ENCODE results near the gene HOMEZ. TPM values are rescaled to one million over a fixed set of nuclear protein-coding genes. Genes with fewer than 3 reads are reported as not detected.
"Not testable (repeated sequence)": the region's sequence is repeated elsewhere in the genome, so short reads cannot be mapped to it uniquely, and the experiment has no call there.

Gene HOMEZ
- total and polyA plus RNA-seq, 3 donors from 2014 or later = 31.7 to 71.6 (median 37.7) TPM

- 68 to 72% methylated on average over 4 of the region's 4 CpGs for WGBS, 2 donors
Measured at GRCh38 chr14:23227566-23227965, 58.4 kb downstream of the HOMEZ start.

GRCh38 chr14:23224958-23225357 lies 61.0 kb downstream of the HOMEZ start:
- H3K4me1 ChIP-seq; H3K4me3 ChIP-seq; DNase-seq; H3K27ac ChIP-seq; H3K27me3 ChIP-seq; intact Hi-C loops (cut with DNase I; ENCODE audit: low total_unique reads); H3K36me3 ChIP-seq (ENCODE audit: low read depth, missing control alignments); H3K9me3 ChIP-seq: not testable (repeated sequence)
- WGBS, 2 donors = 89 to 100% methylated on average over 1 of the region's 1 CpG

More at GRCh38 chr14:23227566-23227965, 58.4 kb downstream of the HOMEZ start:
- DNase-seq = no peak
- Histone ChIP-seq H3K4me1 (no peaks in the 10 kb centered on the region), H3K27me3 (no peaks in the 10 kb centered on the region), H3K36me3 (ENCODE audit: low read depth, missing control alignments) (no peaks in the 10 kb centered on the region), H3K9me3 (no peaks in the 10 kb centered on the region), H3K4me3 (no peak overlapping the region), H3K27ac (no peak overlapping the region)
- TF ChIP-seq, protein P1, sequence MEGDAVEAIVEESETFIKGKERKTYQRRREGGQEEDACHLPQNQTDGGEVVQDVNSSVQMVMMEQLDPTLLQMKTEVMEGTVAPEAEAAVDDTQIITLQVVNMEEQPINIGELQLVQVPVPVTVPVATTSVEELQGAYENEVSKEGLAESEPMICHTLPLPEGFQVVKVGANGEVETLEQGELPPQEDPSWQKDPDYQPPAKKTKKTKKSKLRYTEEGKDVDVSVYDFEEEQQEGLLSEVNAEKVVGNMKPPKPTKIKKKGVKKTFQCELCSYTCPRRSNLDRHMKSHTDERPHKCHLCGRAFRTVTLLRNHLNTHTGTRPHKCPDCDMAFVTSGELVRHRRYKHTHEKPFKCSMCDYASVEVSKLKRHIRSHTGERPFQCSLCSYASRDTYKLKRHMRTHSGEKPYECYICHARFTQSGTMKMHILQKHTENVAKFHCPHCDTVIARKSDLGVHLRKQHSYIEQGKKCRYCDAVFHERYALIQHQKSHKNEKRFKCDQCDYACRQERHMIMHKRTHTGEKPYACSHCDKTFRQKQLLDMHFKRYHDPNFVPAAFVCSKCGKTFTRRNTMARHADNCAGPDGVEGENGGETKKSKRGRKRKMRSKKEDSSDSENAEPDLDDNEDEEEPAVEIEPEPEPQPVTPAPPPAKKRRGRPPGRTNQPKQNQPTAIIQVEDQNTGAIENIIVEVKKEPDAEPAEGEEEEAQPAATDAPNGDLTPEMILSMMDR (IDR thresholded peaks at IDR 0.05) = no peak
- TF ChIP-seq POLR2A (IDR thresholded peaks at IDR 0.05) = no peak
- intact Hi-C loops (cut with DNase I; ENCODE audit: low total_unique reads) = no loop called here

Small RNAs within 50 kb of the gene (small RNA-seq; reads per million reads assigned to genes)
- gene AL049829.1 = 0 reads per million in 2 donors
- gene RNU6-1046P = 0 reads per million in 2 donors

Other genes starting within 250 kb of the HOMEZ start
- gene PSMB11, start 243.9 kb downstream of the HOMEZ start, total RNA-seq = under 1 TPM; 0.12 to 0.31 TPM
- 0.20 TPM for gene PSMB11, start 243.9 kb downstream of the HOMEZ start, polyA plus RNA-seq (ENCODE audit: insufficient read depth, low read depth, low replicate concordance)
- 10 to 100 TPM; 10.2 TPM for gene CDH24, start 228.6 kb downstream of the HOMEZ start, total RNA-seq
- 3.9 TPM for gene CDH24, start 228.6 kb downstream of the HOMEZ start, polyA plus RNA-seq (ENCODE audit: insufficient read depth, low read depth, low replicate concordance)
- 100 to 1,000 TPM; 209 to 216 TPM for gene ACIN1, start 191.0 kb downstream of the HOMEZ start, total RNA-seq
- gene ACIN1, start 191.0 kb downstream of the HOMEZ start, polyA plus RNA-seq (ENCODE audit: insufficient read depth, low read depth, low replicate concordance) = 151 TPM
- 10 to 100 TPM; 17.7 to 26.9 TPM for gene C14orf119, start 190.6 kb downstream of the HOMEZ start, total RNA-seq
- gene C14orf119, start 190.6 kb downstream of the HOMEZ start, polyA plus RNA-seq (ENCODE audit: insufficient read depth, low read depth, low replicate concordance) = 60.8 TPM
- not detected for gene CIROP, start 181.1 kb downstream of the HOMEZ start, total RNA-seq
- gene CIROP, start 181.1 kb downstream of the HOMEZ start, polyA plus RNA-seq (ENCODE audit: insufficient read depth, low read depth, low replicate concordance) = not detected
- under 1 TPM; 0.19 to 0.24 TPM for gene CEBPE, start 166.9 kb downstream of the HOMEZ start, total RNA-seq
- not detected for gene CEBPE, start 166.9 kb downstream of the HOMEZ start, polyA plus RNA-seq (ENCODE audit: insufficient read depth, low read depth, low replicate concordance)
- 10 to 100 TPM; 78.2 to 94.2 TPM for gene SLC7A8, start 102.5 kb downstream of the HOMEZ start, total RNA-seq
- 73.5 TPM for gene SLC7A8, start 102.5 kb downstream of the HOMEZ start, polyA plus RNA-seq (ENCODE audit: insufficient read depth, low read depth, low replicate concordance)
- 10 to 100 TPM in 1 of 2 donors, 1 to 10 TPM in 1; 5.4 to 23.2 TPM for gene RNF212B, start 48.2 kb downstream of the HOMEZ start, total RNA-seq
- gene RNF212B, start 48.2 kb downstream of the HOMEZ start, polyA plus RNA-seq (ENCODE audit: insufficient read depth, low read depth, low replicate concordance) = 18.3 TPM
- 10 to 100 TPM; 30.4 to 43.5 TPM for gene PPP1R3E, start 16.7 kb upstream of the HOMEZ start, total RNA-seq
- gene PPP1R3E, start 16.7 kb upstream of the HOMEZ start, polyA plus RNA-seq (ENCODE audit: insufficient read depth, low read depth, low replicate concordance) = 39.2 TPM
- gene BCL2L2, start 20.7 kb upstream of the HOMEZ start, total RNA-seq = 10 to 100 TPM; 78.0 to 85.1 TPM
- gene BCL2L2, start 20.7 kb upstream of the HOMEZ start, polyA plus RNA-seq (ENCODE audit: insufficient read depth, low read depth, low replicate concordance) = 46.8 TPM
- 100 to 1,000 TPM; 194 TPM for gene PABPN1, start 35.3 kb upstream of the HOMEZ start, total RNA-seq
- 222 TPM for gene PABPN1, start 35.3 kb upstream of the HOMEZ start, polyA plus RNA-seq (ENCODE audit: insufficient read depth, low read depth, low replicate concordance)
- gene SLC22A17, start 66.8 kb upstream of the HOMEZ start, total RNA-seq = 10 to 100 TPM; 56.6 to 93.8 TPM
- 37.3 TPM for gene SLC22A17, start 66.8 kb upstream of the HOMEZ start, polyA plus RNA-seq (ENCODE audit: insufficient read depth, low read depth, low replicate concordance)
- 10 to 100 TPM in 1 of 2 donors, 1 to 10 TPM in 1; 7.6 to 10.3 TPM for gene EFS, start 79.0 kb upstream of the HOMEZ start, total RNA-seq
- 10.5 TPM for gene EFS, start 79.0 kb upstream of the HOMEZ start, polyA plus RNA-seq (ENCODE audit: insufficient read depth, low read depth, low replicate concordance)
- under 1 TPM; 0.39 to 0.68 TPM for gene IL25, start 86.7 kb upstream of the HOMEZ start, total RNA-seq
- 0.83 TPM for gene IL25, start 86.7 kb upstream of the HOMEZ start, polyA plus RNA-seq (ENCODE audit: insufficient read depth, low read depth, low replicate concordance)
- gene CMTM5, start 90.9 kb upstream of the HOMEZ start, total RNA-seq = under 1 TPM; 0.55 to 0.81 TPM
- gene CMTM5, start 90.9 kb upstream of the HOMEZ start, polyA plus RNA-seq (ENCODE audit: insufficient read depth, low read depth, low replicate concordance) = 0.84 TPM
- under 1 TPM; 0.12 to 0.39 TPM for gene MYH6, start 122.1 kb upstream of the HOMEZ start, total RNA-seq
- 0.44 TPM for gene MYH6, start 122.1 kb upstream of the HOMEZ start, polyA plus RNA-seq (ENCODE audit: insufficient read depth, low read depth, low replicate concordance)
- gene MYH7, start 149.5 kb upstream of the HOMEZ start, total RNA-seq = 1 to 10 TPM in 1 of 2 donors, under 1 TPM in 1; 0.87 to 1.3 TPM
- gene MYH7, start 149.5 kb upstream of the HOMEZ start, polyA plus RNA-seq (ENCODE audit: insufficient read depth, low read depth, low replicate concordance) = 51.3 TPM
- gene NGDN, start 183.6 kb upstream of the HOMEZ start, total RNA-seq = 10 to 100 TPM; 47.5 to 48.7 TPM
- 57.9 TPM for gene NGDN, start 183.6 kb upstream of the HOMEZ start, polyA plus RNA-seq (ENCODE audit: insufficient read depth, low read depth, low replicate concordance)